Choroid plexus epithelial cell (primary cell): ENCODE results near the gene PLEKHG5.
A peak's percentile ranks its signal among the peaks of the same experiment; 100 is the strongest.

Experiments
- DNase-seq: peaks from one replicate; pipeline ENCODE4 v3.0.0-alpha.2; 2010; ENCODE audit warnings: low read depth
- H3K4me3 ChIP-seq: 2 replicates; pipeline ENCODE4 v1.5.1; 2011; ENCODE audit warnings: low read depth, mild to moderate bottlenecking, control low read depth, low read length, moderate library complexity
- CTCF ChIP-seq: conservative IDR thresholded peaks from 2 replicates; pipeline ENCODE4 v1.5.1; 2011; ENCODE audit warnings: low read depth, mild to moderate bottlenecking, control low read depth, inconsistent platforms, low read length, moderate library complexity

Gene PLEKHG5

DNA sequence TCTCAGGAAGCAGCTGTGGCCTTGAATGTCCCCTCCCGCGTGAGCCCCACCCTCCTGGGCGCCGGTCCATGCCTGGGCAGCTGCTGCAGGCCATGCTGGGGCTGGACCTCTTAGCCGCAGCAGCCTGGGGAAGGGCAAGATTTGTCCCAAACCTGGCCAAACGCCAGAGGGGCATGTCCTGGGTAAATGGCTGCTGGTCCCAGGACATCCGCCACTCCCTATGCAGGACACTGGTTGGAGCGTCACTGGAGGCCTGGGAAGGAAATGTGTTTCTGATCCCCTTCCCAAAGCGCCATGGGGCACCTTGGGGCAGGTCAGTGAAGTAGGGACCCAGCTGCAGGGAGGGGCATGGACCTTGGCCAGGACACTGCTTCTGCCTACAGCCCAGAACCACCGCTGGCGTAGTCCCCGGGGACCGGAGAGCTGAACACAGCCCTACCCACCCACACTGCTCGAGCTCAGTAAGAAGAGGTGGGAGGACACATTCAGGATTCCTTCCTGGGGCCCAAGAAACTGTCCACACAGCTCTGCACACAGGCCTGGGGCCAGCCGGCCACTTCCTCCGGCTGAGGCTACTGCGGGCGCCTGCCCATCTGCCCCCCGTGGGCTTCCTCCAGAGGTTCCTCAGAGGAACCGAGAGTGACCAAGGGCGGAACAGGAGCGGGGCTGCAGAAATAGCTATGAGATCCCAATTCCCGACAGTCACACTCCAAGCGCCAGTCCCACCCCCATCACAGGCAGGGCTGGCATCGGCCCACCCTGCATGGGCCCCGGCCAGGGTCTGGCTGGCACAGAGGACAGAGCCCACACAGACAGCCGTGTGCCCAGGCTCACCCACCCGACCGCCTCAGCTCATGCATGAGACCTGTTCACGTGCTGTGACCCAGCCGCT lies 10.8 kb upstream of the PLEKHG5 start:
- DNase-seq: no peak
- no peak for TF ChIP-seq CTCF
- no peak overlapping the region for H3K4me3 ChIP-seq

- DNase-seq: no peak
- TF ChIP-seq CTCF: no peak
Observed at GRCh38 chr1:6501279-6501813, 9.9 kb upstream of the PLEKHG5 start.

GRCh38 chr1:6500544-6501278 lies 9.2 kb upstream of the PLEKHG5 start:
- no peak for DNase-seq
- TF ChIP-seq CTCF: no peak
- H3K4me3 ChIP-seq: no peak overlapping the region

More at GRCh38 chr1:6501279-6501813, 9.9 kb upstream of the PLEKHG5 start:
- no peak overlapping the region for H3K4me3 ChIP-seq

- TF ChIP-seq CTCF: no peak
- DNase-seq: no peak
Observed at GRCh38 chr1:6499296-6499695, 7.8 kb upstream of the PLEKHG5 start.

DNA sequence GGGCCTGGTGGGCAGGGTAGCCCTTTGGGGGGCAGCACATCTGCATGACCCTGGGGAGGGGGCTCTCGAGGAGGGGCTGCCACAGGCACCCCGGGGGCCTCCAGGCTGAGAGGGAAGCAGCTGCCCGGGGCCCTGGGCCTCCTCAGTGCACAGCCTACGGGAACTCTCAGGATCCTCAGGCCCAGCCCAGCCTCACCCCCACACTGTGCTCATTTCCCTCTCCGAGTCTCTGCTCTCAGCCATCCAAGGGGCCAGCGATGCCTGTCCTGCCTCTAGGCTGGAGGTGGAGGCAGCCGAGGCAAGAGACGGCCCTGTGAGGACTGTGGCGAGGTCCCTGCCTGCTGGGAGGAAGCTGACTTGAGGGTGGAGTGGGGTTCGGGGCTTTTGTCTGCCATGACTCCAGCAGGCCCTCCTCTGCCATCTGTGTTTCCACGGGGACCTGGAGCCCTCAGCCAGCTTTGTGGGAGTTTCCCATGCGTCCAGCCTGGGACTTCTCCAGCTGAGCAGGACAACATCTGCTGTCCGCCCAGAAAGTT lies 7.2 kb upstream of the PLEKHG5 start:
- no peak for DNase-seq
- H3K4me3 ChIP-seq: no peak overlapping the region
- TF ChIP-seq CTCF: no peak

More at GRCh38 chr1:6499296-6499695, 7.8 kb upstream of the PLEKHG5 start:
- H3K4me3 ChIP-seq: no peak overlapping the region

DNA sequence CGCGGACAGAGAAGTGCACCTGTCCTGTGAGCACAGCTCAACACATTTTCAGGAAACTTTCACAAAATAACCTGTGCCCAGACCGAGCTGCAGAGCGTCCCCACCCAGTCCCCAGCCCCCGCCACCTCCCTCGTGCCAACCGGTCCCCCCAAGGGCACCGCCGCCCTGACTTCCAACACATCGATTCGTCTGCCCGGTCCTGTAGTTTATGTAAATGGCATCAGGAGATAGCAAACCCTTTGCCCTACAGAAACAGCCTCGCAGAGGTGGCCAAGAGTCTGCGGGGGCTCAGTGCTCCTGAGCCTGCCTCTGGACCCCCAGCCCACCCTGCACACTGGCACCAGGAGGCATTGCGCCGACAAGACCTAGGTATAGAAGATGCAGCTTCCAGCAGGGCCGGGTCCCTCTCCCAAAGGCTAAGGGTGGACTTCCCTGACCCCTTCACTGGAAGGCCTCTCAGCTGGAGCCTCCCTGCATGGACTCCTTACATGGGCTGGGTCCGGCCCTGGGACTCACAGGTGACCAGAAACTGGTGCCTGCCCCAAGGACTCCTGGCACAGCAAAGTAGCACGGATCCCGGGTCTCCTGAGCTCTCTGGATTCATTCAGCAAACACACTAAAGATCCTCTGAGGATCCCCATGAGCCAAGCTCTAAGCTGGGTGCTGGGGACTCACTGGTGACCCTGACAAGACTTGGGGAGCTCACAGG lies 6.6 kb upstream of the PLEKHG5 start:
- H3K4me3 ChIP-seq: peak overlapping the region; percentile 64
- no peak for TF ChIP-seq CTCF
- no peak for DNase-seq
